Measurements from ENCODE around the gene PPY. TPM values are rescaled to one million over a fixed set of nuclear protein-coding genes. Genes with fewer than 3 reads are reported as not detected.
A peak's percentile ranks its signal among the peaks of the same experiment; 100 is the strongest.

PPY gene
- total RNA-seq, 2 experiments from 2014 or later: not detected

- DNase-seq: no peak
- no peak overlapping the region for H3K4me3 Mint-ChIP-seq
- H3K27me3 Mint-ChIP-seq: no peaks in the 10 kb centered on the region
- peaks cover 12% of the 10 kb centered on the region for H3K4me1 Mint-ChIP-seq
- H3K36me3 Mint-ChIP-seq: no peaks in the 10 kb centered on the region
- ATAC-seq (ENCODE audit: low read depth): no peak
- no peaks in the 10 kb centered on the region for H3K9me3 Mint-ChIP-seq
- POLR2A ChIA-PET: no interaction called here
- H3K27ac Mint-ChIP-seq: no peak overlapping the region
Observed at GRCh38 chr17:43915559-43915958, 26.7 kb downstream of the PPY start.

- Mint-ChIP-seq H3K9me3 (no peaks in the 10 kb centered on the region), H3K4me1 (peaks cover 12% of the 10 kb centered on the region), H3K36me3 (no peaks in the 10 kb centered on the region), H3K27ac (no peak overlapping the region), H3K4me3 (no peak overlapping the region), H3K27me3 (peaks cover under 1% of the 10 kb centered on the region)
- DNase-seq (no peak), ATAC-seq (ENCODE audit: low read depth) (no peak)
- POLR2A ChIA-PET: interaction anchor here (0.8 to 1.0 kb wide), 2 partner anchors 14 to 23 kb away, joined by 3 read pairs; no protein-coding TSS in a partner anchor
Observed at GRCh38 chr17:43914451-43914850, 27.8 kb downstream of the PPY start.

- Mint-ChIP-seq H3K36me3 (no peaks in the 10 kb centered on the region), H3K9me3 (no peaks in the 10 kb centered on the region), H3K27me3 (peaks cover 9% of the 10 kb centered on the region), H3K4me1 (peaks cover 10% of the 10 kb centered on the region), H3K4me3 (no peak overlapping the region), H3K27ac (no peak overlapping the region)
- POLR2A ChIA-PET: no interaction called here
- no peak for DNase-seq
- no peak for ATAC-seq (ENCODE audit: low read depth)
Observed at GRCh38 chr17:43913584-43913983, 28.7 kb downstream of the PPY start.

- peaks cover 13% of the 10 kb centered on the region for H3K4me1 Mint-ChIP-seq
- H3K9me3 Mint-ChIP-seq: no peaks in the 10 kb centered on the region
- peaks cover 17% of the 10 kb centered on the region for H3K27me3 Mint-ChIP-seq
- H3K36me3 Mint-ChIP-seq: no peaks in the 10 kb centered on the region
- no peak overlapping the region for H3K4me3 Mint-ChIP-seq
- POLR2A ChIA-PET: no interaction called here
- ATAC-seq (ENCODE audit: low read depth) (no peak), DNase-seq (no peak)
- H3K27ac Mint-ChIP-seq: no peak overlapping the region
Observed at GRCh38 chr17:43912635-43913304, 29.5 kb downstream of the PPY start.

GRCh38 chr17:43911904-43912303, 30.4 kb downstream of the PPY start:
- POLR2A ChIA-PET: no interaction called here
- no peak for DNase-seq
- peaks cover 24% of the 10 kb centered on the region for H3K27me3 Mint-ChIP-seq
- ATAC-seq (ENCODE audit: low read depth): no peak
- H3K4me3 Mint-ChIP-seq: no peak overlapping the region
- peaks cover 9% of the 10 kb centered on the region for H3K4me1 Mint-ChIP-seq
- H3K36me3 Mint-ChIP-seq: no peaks in the 10 kb centered on the region
- no peaks in the 10 kb centered on the region for H3K9me3 Mint-ChIP-seq
- H3K27ac Mint-ChIP-seq: no peak overlapping the region

GRCh38 chr17:43909537-43910231, 32.6 kb downstream of the PPY start:
- Mint-ChIP-seq H3K4me3 (no peak overlapping the region), H3K9me3 (no peaks in the 10 kb centered on the region), H3K27ac (no peak overlapping the region), H3K36me3 (no peaks in the 10 kb centered on the region), H3K4me1 (peaks cover 8% of the 10 kb centered on the region), H3K27me3 (peaks cover 45% of the 10 kb centered on the region)
- POLR2A ChIA-PET: interaction anchor here (0.5 to 1.0 kb wide), 2 partner anchors 131 to 254 kb away, joined by 3 to 5 read pairs; no protein-coding TSS in a partner anchor
- ATAC-seq (ENCODE audit: low read depth) (no peak), DNase-seq (no peak)

- Mint-ChIP-seq H3K4me3 (peak overlapping the region; percentile 73), H3K27ac (no peak overlapping the region), H3K9me3 (no peaks in the 10 kb centered on the region), H3K36me3 (no peaks in the 10 kb centered on the region), H3K4me1 (peaks cover 8% of the 10 kb centered on the region), H3K27me3 (peaks cover 54% of the 10 kb centered on the region)
- no peak for DNase-seq
- POLR2A ChIA-PET: interaction anchor here (0.6 kb wide), 1 partner anchor 142 kb away, joined by 4 read pairs; no protein-coding TSS in a partner anchor
- ATAC-seq (ENCODE audit: low read depth): peak; percentile 55
Observed at GRCh38 chr17:43907998-43908721, 34.1 kb downstream of the PPY start.

GRCh38 chr17:43907425-43907981, 34.8 kb downstream of the PPY start, which contains the start of gene MPP2:
Gene MPP2, minus strand, starts transcription at chr17:43907536. Its CDS starts 3,076 bp downstream, at chr17:43904460.
- no peaks in the 10 kb centered on the region for H3K36me3 Mint-ChIP-seq
- H3K27ac Mint-ChIP-seq: no peak within 1 kb of the TSS
- ATAC-seq (ENCODE audit: low read depth): peak; percentile 47
- DNase-seq: peak; percentile 65
- peaks cover 8% of the 10 kb centered on the region for H3K4me1 Mint-ChIP-seq
- H3K4me3 Mint-ChIP-seq: peak within 1 kb of the TSS; percentile 73
- POLR2A ChIA-PET: interaction anchor here (0.6 to 0.8 kb wide), 2 partner anchors 143 to 547 kb away, joined by 3 to 4 read pairs; no protein-coding TSS in a partner anchor
- peaks cover 54% of the 10 kb centered on the region for H3K27me3 Mint-ChIP-seq
- H3K9me3 Mint-ChIP-seq: no peaks in the 10 kb centered on the region

GRCh38 chr17:43906951-43907424, 35.3 kb downstream of the PPY start:
- H3K4me3 Mint-ChIP-seq: peak overlapping the region; percentile 73
- no peak overlapping the region for H3K27ac Mint-ChIP-seq
- peaks cover 54% of the 10 kb centered on the region for H3K27me3 Mint-ChIP-seq
- POLR2A ChIA-PET: interaction anchor here (0.8 kb wide), 1 partner anchor 546 kb away, joined by 3 read pairs; no protein-coding TSS in a partner anchor
- DNase-seq (no peak), ATAC-seq (ENCODE audit: low read depth) (no peak)
- no peaks in the 10 kb centered on the region for H3K9me3 Mint-ChIP-seq
- peaks cover 8% of the 10 kb centered on the region for H3K4me1 Mint-ChIP-seq
- no peaks in the 10 kb centered on the region for H3K36me3 Mint-ChIP-seq

- POLR2A ChIA-PET: no interaction called here
- ATAC-seq (ENCODE audit: low read depth) (no peak), DNase-seq (no peak)
- Mint-ChIP-seq H3K9me3 (no peaks in the 10 kb centered on the region), H3K4me3 (peak overlapping the region; percentile 73), H3K36me3 (no peaks in the 10 kb centered on the region), H3K27me3 (peaks cover 55% of the 10 kb centered on the region), H3K4me1 (peaks cover 8% of the 10 kb centered on the region), H3K27ac (no peak overlapping the region)
Observed at GRCh38 chr17:43905985-43906852, 36.1 kb downstream of the PPY start.

GRCh38 chr17:43905400-43905984, 36.8 kb downstream of the PPY start:
- Mint-ChIP-seq H3K27ac (no peak overlapping the region), H3K4me3 (no peak overlapping the region), H3K9me3 (no peaks in the 10 kb centered on the region), H3K36me3 (no peaks in the 10 kb centered on the region), H3K27me3 (peaks cover 59% of the 10 kb centered on the region), H3K4me1 (peaks cover 13% of the 10 kb centered on the region)
- DNase-seq (no peak), ATAC-seq (ENCODE audit: low read depth) (no peak)
- POLR2A ChIA-PET: no interaction called here

Measured in activated naive CD8-positive, alpha-beta T cell treated with anti-CD3 and anti-CD28 coated beads, Interleukin-2, amount 10 ng/mL, durations not matched to agents 7 days and 5 days (primary cell).